GM18505 (cell line): Measurements from ENCODE around the gene HCRTR1.

Experiments used
- ATAC-seq: cut with Tn5 transposase; IDR thresholded peaks from one replicate; pipeline ENCODE4 v1.9.1; 2021; ENCODE audit not compliant: unreplicated experiment
- POLR2A ChIP-seq: IDR thresholded peaks from 4 replicates; pipeline ENCODE4 v1.6.1; 2011; ENCODE audit warnings: borderline replicate concordance; ENCODE audit not compliant: insufficient read depth, insufficient read length; ENCODE audit errors: extremely low read depth

Gene HCRTR1

GRCh38 chr1:31617218-31617915 lies at the start of gene HCRTR1:
Gene HCRTR1 (plus strand): TSS chr1:31617689. CDS start chr1:31619193, 1,504 bp downstream.
- no peak for TF ChIP-seq POLR2A

GRCh38 chr1:31567956-31568570 lies 49.4 kb upstream of the HCRTR1 start:
- TF ChIP-seq POLR2A, result no peak
- no peak for ATAC-seq

More at GRCh38 chr1:31617218-31617915, at the start of gene HCRTR1:
- no peak for ATAC-seq

- no peak for ATAC-seq
- no peak for TF ChIP-seq POLR2A
Observed at GRCh38 chr1:31568895-31569595, 48.4 kb upstream of the HCRTR1 start.

DNA sequence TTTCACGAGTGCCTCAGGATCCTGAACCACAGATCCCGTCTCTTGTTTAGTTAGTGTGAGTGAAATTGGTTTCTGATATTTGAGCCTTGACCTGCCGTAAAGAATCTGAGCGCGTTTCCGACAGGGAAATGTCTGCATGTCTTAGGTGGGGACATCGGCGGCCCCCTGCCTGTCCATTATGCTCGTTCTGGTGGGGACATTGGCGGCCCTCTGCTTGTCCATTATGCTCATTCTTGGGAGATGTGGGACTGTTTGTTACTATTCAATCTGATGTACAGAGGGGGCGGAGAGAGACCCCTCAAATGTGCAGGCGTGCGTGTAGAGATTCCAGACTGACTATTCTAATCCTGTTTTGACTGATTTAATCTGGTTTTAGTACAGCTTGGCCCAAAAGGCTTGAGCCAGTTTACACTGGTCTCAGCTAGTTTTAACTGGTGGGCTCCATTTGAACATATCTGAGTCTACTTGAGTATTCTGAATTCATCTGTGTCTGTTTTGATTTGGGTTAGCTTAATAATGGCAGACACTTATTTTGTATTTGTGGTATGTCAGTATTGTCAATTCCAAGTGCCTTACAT lies 47.8 kb upstream of the HCRTR1 start:
- no peak for ATAC-seq
- TF ChIP-seq POLR2A, result no peak

- TF ChIP-seq POLR2A, result no peak
- no peak for ATAC-seq
Observed at GRCh38 chr1:31570228-31570627, 47.3 kb upstream of the HCRTR1 start.

- TF ChIP-seq POLR2A, result no peak
- ATAC-seq, result no peak
Observed at GRCh38 chr1:31570906-31571305, 46.6 kb upstream of the HCRTR1 start.

- TF ChIP-seq POLR2A, result no peak
- ATAC-seq, result no peak
Observed at GRCh38 chr1:31571340-31572295, 45.9 kb upstream of the HCRTR1 start.

GRCh38 chr1:31572323-31573104 lies 45.0 kb upstream of the HCRTR1 start:
- no peak for TF ChIP-seq POLR2A
- ATAC-seq, result no peak

GRCh38 chr1:31573261-31573660 lies 44.2 kb upstream of the HCRTR1 start:
- TF ChIP-seq POLR2A, result no peak
- no peak for ATAC-seq

- ATAC-seq, result no peak
- no peak for TF ChIP-seq POLR2A
Observed at GRCh38 chr1:31574749-31575368, 42.6 kb upstream of the HCRTR1 start.

DNA sequence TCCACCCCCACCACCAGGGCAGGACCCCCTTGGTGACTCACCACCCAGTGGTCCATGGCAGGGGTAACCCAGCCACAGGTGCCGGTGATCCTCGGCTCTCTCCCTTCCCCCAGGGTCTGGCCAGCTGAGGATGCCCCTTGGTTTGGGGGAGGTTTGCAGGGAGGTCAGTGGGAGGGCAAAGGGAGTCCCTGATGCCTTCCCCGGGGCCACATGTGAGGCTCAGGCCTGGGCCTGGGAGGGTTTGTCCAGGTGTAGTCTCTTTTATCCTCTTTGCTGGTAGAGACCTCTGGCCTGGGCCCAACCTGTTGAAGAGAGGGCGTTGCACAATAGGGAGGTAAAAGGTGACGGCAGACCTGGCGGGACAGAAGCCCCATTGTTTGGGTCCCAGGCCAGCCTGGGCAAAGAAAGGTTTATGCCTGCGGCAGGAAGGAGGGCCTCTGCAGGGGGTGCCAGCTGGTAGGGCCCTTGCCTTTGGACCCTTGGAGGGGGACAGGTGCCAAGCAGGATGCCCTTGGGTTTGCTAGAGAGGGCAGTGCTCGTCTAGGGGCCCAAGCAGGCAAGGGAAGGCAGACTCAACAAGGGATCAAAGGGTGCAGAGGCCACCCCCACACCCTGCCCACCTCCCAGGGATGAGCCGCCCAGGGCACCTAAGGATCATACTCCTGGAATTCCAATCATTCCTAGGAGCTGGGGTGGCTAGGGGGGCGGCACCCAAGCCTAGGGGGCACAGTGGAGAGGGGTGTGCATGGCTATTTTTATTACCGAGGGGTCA lies 41.9 kb upstream of the HCRTR1 start:
- no peak for TF ChIP-seq POLR2A
- no peak for ATAC-seq
